GM19099 (cell line): ENCODE data around the gene NYNRIN.

Experiments
- POLR2A ChIP-seq: IDR thresholded peaks from 3 replicates; pipeline ENCODE4 v1.6.1; 2011; ENCODE audit warnings: low read depth; ENCODE audit not compliant: insufficient read length; ENCODE audit errors: extremely low read depth

NYNRIN gene

DNA sequence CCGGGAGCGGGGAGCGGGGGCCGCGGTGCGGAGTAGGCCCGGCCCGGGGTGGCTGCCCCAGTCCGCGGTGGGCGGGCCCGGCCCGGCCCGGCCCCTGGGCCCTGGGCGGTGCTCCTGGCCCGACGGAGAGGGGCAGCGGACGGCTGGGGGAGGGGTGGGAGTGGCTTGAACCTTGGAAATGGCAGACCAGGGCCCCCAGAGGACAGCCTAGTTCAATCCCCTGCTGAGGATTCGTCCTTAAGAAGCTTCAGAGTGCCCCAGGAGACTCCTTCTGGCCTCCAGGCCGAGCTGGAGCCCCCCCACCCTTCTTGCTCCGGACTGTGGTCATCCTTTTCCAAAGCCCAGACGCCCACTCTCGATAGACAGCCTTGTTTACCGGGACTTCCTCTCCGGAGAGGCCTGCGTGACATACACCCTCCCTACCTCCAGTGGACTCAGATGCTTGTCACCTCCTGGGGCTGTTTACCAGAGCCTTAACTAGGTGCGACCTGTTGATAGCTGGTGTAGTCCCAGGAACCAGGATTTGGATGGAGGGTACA is 31.4 kb downstream of the NYNRIN start:
- no peak for TF ChIP-seq POLR2A

DNA sequence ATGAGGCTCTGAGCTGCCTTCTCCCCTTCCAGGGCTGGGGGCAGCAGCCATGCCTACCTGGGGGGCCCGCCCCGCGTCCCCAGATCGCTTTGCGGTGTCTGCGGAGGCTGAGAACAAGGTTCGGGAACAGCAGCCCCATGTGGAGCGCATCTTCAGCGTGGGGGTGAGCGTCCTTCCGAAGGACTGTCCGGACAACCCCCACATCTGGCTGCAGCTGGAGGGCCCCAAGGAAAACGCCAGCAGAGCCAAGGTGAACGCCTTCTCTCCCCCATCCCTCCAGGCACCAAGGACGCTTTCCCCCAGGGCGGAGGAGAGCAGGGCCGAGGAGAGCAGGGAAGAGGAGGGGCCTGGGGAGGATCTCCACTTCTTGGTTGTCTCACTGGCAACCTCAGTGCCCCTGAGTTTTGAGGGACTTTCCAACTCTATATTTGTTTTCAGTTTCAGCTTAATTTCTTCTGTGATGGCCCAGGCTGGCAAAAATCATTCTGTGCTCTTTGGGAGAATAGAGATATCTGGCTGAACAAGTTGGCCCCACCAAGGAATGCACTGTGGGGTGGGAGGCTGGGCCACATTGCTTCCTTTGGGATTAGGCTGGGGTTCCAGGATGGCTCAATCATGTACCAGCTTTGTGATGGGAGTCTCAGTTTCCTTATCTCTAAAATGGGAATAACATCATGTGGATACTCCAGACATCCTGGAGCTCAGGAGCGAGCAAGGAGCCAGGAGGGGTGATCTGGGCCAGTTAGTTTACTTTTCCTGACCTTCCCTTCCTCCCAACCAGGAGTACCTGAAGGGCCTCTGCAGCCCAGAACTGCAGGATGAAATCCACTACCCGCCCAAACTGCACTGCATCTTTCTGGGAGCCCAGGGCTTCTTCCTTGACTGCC is 32.1 kb downstream of the NYNRIN start:
- TF ChIP-seq POLR2A, result peak; percentile 51

DNA sequence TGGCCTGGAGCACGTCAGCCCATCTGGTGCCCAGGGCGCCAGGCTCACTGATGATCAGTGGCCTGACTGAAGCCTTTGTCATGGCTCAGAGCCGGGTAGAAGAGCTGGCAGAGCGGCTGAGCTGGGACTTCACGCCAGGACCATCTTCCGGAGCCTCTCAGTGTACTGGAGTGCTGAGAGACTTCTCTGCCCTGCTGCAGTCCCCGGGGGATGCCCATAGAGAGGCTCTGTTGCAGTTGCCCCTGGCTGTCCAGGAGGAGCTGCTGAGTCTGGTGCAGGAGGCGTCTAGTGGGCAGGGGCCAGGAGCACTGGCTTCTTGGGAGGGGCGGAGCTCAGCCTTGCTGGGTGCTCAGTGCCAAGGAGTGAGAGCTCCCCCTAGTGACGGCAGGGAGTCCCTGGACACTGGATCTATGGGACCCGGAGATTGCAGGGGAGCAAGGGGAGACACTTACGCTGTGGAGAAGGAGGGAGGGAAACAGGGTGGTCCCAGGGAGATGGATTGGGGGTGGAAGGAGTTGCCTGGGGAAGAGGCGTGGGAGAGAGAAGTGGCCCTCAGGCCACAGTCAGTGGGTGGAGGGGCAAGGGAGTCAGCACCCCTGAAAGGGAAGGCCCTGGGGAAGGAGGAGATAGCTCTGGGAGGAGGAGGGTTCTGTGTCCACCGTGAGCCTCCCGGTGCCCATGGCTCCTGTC is 32.9 kb downstream of the NYNRIN start:
- peak; percentile 20 for TF ChIP-seq POLR2A

DNA sequence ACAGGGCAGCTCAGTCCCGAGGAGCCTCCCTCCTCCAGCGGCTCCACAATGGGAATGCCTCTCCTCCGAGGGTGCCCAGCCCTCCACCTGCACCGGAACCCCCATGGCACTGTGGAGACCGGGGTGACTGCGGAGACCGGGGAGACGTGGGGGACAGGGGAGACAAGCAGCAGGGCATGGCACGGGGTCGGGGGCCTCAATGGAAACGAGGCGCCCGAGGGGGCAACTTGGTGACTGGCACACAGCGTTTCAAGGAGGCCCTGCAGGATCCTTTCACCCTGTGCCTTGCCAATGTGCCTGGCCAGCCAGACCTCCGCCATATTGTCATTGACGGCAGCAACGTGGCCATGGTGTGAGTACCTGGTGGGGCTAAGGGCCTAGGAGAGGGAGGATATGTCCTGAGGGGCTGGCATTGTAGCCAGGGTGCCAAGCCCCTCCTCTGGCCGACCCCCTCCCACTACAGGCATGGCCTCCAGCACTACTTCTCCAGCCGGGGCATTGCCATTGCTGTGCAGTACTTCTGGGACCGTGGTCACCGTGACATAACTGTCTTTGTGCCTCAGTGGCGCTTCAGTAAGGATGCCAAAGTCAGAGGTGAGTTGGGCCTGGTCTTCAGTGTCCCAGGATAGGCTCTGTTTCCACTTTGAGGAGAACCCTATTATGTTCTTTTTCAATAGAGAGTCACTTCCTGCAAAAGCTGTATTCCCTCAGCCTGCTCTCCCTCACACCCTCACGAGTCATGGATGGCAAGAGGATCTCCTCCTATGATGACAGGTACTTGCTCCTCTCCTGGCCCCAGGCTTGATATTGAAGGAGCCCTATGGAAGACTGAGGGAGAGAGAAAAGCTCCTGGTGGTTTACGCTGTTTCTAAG is 33.7 kb downstream of the NYNRIN start:
- no peak for TF ChIP-seq POLR2A

DNA sequence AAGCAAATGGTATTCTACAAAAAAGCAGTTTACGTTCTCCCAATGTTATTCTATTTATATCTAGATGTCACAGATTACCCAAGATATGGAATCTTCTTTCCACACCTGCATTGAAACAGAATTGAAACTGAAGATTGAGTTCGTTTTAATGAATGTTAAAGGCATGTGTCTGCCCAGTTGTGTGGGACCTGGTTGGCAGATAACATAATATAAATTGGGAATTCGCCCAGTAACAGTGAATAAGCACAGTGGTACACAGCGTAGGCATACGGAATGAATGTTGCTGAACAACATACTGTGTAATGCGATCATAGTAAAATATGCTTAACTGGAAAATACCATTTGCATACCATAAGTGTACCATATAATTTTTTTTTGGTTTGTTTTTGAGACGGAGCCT is 35.2 kb downstream of the NYNRIN start:
- TF ChIP-seq POLR2A, result no peak

DNA sequence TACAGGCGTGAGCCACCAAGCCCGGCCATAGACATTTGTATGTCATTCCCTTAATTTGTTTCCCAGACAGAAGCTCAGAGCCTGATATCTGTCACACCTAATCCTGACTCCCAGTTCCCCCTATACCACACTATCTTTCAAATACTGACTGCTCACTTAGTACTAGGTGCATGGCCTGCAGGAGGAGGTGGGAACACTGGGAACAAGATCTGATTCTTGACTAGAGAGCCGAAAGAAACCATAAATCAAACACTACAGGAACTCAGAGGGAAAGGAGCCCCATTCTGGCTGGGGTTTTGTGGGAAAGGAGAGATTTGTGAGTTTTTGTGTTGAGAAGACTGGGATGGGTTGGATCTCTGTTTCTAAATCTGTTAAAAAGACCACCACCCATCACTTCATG is 35.9 kb downstream of the NYNRIN start:
- no peak for TF ChIP-seq POLR2A

DNA sequence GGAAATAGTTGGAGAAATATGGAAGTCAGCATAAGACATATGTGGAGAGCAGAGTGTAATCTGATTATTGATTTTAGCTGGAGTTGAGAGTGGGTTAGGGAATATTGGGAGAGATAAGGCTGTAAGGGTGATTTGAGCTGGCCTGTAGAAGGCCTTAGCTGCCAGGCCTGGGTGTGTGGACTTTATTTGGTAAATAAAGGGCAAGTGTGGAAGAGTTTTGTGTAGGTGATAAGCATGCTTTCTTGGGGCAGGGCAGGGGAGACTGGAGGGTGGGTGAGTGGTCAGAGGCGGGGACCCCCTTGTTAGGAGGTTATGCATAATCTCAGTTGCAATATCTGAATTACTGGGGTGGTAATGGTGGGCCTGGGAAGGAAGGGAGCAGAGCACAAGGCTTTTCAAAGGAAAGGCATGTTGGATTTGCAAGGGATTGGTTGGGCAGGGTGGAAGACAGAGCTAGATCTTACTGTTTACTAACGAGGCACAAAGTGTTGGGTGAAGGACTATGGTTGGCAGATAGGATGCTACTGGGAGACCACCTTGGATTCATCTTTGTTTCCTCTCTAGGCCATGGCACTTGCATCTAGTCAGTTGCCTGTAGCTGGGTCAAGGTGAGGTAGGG is 36.5 kb downstream of the NYNRIN start:
- no peak for TF ChIP-seq POLR2A

DNA sequence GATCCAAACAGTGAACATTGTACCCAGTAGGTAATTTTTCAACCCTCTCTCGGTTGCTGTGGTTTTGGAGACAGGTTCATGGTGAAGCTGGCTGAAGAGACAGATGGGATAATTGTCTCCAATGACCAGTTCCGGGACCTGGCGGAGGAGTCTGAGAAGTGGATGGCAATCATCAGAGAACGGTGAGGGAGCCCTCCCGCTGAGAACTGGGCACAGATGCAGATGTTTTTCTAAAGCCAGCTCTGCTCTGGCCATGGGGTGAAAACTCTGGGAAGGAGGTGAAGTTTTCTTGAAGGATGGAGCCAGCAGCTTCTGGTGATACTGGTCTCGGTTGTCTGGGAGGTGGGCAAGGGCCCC is 37.2 kb downstream of the NYNRIN start:
- TF ChIP-seq POLR2A, result no peak

DNA sequence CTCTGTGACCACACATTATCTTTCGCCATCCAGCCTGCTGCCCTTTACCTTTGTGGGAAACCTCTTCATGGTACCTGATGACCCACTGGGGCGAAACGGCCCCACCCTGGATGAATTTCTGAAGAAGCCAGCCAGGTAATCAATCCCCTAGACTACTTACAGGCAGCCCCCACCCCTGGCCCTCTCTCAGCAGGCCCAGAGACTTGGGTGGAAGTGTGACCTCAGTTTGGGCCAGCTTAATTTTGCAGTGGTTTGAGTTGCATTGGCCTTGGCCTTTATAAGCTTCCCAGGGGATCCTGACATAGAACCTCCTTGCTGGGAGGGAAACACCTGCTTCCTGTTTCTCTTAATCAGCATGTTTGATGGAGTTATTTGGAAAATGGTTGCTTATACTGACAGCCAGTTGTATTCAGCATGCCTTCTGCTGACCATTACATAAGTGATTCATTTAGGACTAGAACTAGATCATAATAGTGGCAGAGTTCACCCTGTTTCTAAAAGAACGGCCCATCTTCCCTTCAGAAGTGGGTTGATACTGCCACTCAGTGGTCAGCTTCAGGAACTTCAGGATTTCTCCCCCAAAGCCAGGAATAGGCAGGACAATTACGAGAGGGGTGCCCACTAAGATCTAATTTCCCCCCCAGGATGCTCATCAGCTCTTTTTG is 37.7 kb downstream of the NYNRIN start:
- no peak for TF ChIP-seq POLR2A

DNA sequence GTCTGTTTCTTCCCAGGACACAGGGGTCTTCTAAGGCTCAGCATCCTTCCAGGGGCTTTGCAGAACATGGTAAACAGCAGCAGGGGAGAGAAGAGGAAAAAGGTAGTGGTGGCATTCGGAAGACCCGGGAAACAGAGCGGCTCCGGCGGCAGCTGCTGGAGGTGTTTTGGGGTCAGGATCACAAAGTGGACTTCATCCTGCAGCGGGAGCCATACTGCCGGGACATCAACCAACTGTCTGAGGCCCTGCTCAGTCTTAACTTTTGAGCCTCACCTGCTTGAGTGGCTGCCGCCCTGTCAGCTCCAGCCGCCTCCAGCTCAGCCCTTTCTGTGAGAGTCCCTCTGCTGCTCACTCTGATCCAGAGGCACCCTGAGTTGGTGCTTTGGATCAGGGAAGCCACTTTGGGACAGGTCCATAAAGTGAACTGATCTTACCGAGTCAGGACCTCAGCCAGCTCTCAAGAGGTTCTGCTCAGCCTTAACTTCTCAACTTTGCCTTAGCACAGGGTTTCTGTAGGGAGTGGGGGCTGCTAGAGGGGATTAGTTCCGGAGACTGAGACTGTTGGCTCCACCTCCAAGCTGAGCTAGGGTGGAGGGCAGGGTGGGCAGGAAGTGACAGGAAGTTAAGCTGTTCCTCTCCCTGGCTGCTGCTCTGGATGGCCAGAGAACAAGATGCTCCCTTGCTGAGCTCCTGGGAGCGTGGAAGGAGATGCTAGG is 38.4 kb downstream of the NYNRIN start:
- no peak for TF ChIP-seq POLR2A

DNA sequence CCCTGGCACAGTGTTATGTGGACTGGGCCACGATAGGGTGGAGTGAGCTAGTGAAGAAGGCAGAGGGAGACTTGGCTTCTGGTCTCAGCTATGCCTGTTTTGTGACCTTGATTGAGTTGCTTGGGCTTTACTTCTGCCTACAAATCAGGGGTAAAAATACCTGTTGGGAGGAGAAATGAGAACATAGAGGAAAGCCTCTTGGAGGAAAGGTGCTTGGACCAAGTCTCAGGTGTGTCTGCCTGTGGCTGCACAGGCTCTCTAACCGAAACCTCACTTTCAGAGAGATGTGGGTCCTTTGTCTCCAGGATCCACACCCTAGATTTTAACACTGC is 38.9 kb downstream of the NYNRIN start:
- TF ChIP-seq POLR2A, result no peak

DNA sequence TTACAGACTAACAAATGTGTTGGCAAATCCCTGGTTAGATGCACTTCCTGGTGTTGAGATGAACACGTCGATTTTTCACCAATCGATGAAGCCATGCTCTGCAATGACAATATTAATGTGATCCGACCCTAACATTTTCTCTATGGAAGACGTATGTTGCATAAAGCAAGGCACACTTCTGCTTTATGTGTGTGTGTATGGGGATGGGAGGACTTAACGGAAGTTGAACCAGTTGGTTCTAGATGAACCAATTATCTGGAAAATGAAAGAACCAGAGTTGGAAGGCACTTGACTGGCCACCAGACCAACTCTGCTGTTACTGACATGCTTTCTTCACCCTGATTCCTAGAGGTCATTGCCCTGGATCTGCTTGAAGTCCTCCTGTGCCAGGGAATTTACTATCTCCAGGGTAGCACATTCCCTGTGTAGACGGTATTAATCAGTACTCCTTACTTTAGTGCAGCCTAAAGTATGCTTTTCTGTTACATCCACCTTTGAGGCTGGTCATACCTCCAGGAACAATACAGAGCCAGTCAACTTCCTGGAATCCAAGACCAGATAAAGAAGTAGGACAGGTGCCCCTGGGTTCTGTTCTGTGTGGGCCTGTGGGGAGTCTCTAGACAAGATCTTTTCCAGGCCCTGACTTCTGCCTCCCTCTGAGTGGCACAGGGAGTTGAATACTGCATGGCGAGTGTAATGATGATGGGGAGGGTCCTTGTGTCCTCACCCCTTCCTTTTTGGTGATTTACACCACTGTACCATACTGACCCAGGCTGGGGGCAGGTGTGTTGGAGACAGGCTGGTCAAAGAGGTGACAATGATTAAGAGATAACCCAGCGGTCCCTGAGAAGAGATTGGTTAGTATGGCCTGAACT is 39.7 kb downstream of the NYNRIN start:
- TF ChIP-seq POLR2A, result no peak

DNA sequence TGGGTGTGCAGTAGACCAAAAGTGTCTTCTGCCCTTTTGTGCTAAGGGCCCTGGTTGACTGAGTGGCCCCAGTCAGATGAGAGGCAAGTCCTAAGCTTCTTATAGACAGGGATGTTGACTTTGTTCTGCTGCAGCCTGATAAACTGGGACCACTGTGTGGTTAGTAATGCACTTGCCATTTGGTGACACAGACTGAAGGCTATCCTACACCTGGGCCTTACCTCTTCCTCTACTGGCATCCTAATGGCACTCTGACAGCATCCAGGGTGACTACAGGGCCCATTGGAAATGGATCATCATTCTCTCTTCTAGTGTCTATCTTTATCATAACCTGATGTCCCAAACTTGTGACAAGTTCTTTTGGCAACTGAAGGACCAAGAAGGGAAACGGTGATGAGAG is 40.5 kb downstream of the NYNRIN start:
- TF ChIP-seq POLR2A, result no peak
